Stimulated activated CD8-positive, alpha-beta memory T cell treated with anti-CD3 and anti-CD28 coated beads, Interleukin-2, amount 100 ng/mL, for 1 hour (primary cell): ENCODE results near the gene LILRB3.
"Not testable (repeated sequence)": the region's sequence is repeated elsewhere in the genome, so short reads cannot be mapped to it uniquely, and the experiment has no call there.

Experiments used
- DNase-seq, 2 donors: peaks; one replicate each; pipeline ENCODE4 v3.0.0-alpha.2; 2020; ENCODE audit warnings: low read depth in 2 of 2

LILRB3 gene

DNA sequence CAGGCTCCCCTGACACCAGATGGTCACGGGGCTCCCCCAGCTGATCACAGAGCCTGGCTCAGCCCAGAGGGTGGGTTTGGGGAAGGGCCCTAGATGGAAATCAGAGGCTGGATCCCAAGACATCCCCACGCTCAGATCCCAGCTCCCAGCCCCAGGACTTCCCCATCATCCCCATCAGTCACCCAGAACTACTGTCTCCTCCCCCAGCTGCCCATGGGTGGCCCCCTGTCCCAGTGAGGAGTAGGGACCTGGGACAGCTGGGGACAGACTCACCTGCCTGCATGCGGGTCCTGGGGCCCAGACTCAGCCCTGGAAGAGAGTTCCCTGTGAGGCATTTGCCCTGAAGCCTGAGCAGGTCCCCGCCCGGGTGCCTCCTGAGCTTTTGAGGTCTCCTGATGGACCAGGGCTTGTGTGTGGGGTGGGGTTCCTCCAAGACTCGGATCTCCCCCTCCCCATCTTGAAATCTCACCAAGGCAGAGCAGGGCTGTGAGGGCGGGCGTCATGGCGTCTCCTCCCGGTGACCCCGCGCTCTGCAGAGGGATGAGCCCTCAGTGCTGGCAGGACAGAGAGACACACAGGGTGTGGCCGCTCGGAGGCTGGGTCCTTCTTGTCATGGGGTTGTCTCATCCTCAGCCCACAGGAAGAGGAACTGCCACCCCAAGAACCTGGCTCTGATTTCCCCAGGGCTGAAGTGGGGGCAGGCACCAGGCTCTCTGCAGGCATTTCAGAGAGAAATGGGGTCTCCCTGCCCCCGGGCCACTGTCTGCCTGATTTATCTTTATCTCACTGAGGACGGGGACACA lies at the start of gene LILRB3:
Gene LILRB3, minus strand, starts transcription at position 534 of the 803 bp plus-strand sequence. Its CDS starts 31 bp downstream, at position 503.
- not testable (repeated sequence) for DNase-seq

DNA sequence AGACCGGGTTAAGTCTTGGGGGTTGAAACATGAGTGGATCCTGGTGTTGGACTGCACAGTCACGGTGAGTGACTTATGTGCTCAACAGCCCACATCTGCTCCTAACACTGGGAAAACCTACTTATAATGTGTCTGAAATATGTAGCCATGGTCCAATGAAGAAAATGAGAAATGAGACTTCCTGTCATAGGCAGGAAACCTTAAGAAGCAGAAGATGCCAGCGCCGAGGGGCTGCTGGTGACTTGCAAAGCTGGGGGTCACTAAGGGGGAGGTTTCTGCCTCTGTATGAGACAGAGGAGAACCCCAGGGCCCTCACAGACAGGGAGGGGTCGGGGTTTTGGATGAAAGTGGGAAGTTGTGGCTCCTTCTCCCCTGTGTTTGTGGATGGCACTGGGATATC lies 49.4 kb upstream of the LILRB3 start:
- not testable (repeated sequence) for DNase-seq

DNA sequence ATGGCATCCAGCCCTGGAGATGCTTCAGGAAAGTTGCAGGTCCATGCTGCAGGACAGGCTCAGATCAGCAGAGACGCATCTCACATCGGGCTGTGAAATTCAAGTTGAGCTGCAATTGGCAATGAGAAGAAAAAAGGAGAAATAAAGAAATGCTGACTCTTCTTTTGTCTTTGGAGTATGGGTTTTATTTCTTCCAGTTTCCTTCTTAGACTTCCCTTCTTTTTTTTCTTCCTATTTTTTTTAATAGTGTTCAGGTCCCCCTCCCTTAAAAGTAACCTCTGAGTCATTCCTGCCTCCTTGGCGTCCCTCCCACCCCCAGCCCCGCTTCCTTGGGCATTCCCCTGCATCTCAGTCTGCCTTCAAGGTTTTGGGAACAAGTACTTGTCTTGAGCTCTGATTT lies 48.8 kb upstream of the LILRB3 start:
- not testable (repeated sequence) for DNase-seq

GRCh38 chr19:54271106-54271505 lies 48.3 kb upstream of the LILRB3 start:
- DNase-seq = no peak

- no peak for DNase-seq
Observed at GRCh38 chr19:54268936-54269335, 46.1 kb upstream of the LILRB3 start.

DNA sequence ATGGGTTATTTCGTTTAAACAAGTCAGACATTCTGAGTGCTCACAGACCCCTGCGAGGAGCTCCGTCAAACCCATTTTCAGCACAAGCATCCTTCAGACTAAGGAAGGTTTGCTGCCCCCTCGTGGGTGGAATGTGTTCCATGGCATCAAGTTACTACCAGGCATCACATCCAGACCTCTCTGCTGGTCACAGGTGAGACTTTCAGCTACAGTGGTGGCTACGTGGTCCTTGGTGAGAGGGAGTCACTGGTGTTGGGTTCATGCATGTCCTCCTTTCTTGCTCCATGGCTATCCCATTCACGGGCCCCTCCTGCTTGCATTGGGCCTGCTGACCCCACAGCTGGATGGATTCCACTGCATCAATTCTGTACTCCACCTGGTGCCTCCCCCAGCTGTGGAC lies 43.3 kb upstream of the LILRB3 start:
- DNase-seq = peak; percentile 26 to 48

GRCh38 chr19:54262470-54262869 lies 39.7 kb upstream of the LILRB3 start:
- DNase-seq = no peak

- DNase-seq = no peak
Observed at GRCh38 chr19:54262066-54262465, 39.3 kb upstream of the LILRB3 start.

DNA sequence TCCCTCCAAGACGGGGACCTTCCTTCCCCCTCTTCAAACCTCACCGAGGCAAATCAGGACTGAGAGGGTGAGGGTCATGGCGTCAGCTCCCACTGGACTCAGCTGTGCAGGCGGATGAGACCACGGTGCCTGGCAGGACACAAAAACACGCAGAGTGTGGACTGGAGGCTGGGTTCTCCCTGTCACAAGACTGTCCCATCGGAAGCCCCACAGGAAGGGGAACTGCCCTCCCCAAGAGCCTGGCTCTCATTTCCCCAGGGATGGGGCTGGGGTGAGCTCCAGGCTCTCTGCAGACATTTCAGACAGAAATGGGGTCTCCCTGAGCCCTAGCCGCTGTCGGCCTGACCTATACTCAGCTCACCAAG lies 34.3 kb upstream of the LILRB3 start, which contains the start of gene LILRB5:
Gene LILRB5, minus strand, starts transcription at position 158 of the 365 bp plus-strand sequence. Its CDS starts 80 bp downstream, at position 78.
- no peak for DNase-seq

- DNase-seq = no peak
Observed at GRCh38 chr19:54256250-54257115, 33.7 kb upstream of the LILRB3 start.

- DNase-seq = no peak
Observed at GRCh38 chr19:54255105-54255775, 32.4 kb upstream of the LILRB3 start.

DNA sequence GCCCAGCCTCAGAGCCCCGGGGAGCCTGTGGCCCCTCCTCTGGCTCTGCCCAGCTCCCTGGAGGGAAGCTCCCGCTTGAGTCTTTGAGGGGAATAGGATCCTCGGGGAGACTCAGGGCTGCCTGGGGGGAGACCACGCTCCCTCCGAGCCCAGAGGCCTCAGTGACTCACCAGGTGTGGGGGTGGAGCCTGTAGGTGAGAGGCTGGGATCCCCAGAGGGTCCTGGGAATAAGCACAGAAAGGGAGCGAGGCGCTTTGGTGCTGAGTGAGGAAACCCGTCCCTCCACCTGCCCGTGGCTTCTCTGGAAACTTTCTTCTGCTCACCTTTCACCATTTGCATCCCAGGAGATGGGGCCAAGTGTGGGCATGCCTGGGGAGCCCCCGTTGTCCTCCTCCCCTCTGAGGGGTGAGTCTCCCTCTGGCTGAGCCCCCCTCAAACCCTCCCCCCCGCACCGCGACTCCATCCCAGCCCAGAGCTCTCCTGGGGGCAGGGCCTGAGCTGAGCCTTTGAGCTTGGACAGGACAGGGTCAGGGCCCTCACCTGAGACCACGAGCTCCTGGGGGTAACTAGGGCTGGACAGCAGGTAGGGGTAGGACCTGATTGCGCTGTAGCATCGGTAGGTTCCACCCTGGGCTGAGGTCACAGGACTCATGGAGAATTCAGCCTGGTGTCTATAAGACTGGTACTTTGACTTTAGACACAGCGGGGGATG lies 31.5 kb upstream of the LILRB3 start:
- DNase-seq = no peak

- no peak for DNase-seq
Observed at GRCh38 chr19:54253331-54254194, 30.8 kb upstream of the LILRB3 start.

DNA sequence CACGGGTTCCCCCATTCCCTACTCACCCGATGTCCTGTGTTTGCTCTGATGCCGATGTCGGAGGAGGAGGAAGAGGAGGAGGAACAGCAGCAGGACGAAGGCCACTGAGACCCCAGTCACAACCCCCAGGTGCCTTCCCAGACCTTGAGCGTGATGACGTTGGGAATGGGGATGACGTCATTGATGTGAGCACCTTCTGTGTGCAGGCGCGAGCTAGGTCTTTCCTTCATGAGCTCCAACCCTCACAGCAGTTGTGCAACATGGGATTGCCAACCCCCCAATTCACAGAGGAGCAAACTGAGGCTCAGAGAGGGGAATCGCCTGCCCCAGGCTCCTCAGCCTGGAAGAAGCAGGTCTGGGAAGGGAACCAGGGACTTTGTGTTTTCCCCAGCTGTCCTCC lies 30.0 kb upstream of the LILRB3 start:
- no peak for DNase-seq

DNA sequence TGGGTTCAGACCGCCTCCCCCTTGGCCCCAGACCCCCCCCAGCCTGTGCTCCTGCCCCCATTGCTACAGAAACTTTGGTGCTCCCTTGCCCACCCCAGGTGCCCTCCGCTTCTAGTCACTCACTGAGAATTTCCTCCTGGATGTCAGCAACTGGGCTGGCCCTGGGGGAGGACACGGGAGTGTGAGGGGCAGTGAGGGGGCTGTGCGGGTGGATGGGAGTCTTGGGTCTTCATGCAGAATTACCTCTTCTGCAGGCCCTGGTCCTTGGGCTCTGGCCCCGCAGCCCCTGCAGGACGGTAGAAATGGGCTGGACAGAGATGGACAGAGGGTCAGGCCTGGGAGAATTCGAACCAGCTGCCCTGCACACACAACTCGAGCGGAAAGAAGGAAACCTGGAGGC lies 29.4 kb upstream of the LILRB3 start:
- DNase-seq = no peak

DNA sequence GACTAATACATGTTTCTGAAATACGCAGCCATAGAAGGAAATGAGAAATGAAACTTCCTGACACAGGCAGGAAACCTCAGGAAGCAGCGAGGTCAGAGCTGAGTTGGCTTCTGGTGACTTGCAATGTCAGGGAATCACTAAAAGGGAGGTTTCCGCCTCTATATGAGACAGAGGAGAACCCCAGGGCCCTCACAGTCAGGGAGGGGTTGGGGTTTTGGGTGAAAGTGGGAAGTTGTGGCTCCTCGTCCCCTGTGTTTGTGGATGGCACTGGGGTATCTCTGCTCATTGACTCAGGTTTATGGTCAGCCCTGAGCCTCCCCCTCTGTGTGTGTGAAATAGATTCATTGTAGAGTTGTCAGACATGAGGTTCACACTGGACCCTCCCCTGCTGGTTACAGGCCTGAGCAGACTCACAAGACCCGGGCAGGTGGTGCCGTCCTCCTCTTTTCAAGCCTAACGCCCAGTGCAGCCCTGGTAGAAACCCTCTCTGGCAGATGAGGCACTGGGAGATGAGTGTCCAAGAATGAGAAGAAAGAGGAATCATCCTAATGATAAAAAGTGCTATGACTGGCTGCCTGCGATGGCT lies 25.3 kb upstream of the LILRB3 start:
- no peak for DNase-seq

DNA sequence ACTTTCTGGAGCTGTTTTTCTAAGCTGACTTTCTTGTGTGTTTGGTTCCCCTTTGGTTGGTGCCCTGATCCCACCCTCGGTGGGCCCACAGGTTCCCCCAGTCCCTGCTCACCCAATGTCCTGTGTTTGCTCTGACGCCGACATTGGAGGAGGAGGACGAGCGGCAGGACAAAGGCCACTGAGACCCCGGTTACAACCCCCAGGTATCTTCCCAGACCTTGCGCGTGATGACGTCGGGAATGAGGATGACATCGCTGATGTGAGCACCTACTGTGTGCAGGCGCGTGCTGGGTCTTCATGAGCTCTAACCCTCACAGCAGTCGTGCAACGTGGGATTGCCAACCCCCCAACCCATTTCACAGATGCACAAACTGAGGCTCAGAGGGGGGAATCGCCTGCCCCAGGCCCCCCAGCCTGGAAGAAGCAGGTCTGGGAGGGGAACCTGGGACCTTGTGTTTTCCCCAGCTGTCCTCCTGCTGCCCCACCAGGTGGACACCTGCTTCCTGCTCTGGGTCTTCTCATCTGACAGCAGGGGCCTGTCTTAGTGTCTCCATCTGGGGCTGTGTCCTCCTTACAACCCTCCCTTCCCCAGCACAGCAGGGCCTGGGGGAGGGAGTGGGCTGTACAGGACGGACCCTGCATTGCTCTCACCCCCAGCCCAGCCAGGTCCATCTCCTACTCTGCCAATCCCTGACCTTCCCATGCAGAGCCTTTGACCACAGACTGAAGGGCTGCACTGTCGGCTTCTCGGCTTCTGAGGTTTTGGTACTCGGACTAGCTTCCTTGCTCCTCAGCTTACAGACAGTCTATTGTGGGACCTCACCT lies 24.5 kb upstream of the LILRB3 start:
- no peak for DNase-seq

DNA sequence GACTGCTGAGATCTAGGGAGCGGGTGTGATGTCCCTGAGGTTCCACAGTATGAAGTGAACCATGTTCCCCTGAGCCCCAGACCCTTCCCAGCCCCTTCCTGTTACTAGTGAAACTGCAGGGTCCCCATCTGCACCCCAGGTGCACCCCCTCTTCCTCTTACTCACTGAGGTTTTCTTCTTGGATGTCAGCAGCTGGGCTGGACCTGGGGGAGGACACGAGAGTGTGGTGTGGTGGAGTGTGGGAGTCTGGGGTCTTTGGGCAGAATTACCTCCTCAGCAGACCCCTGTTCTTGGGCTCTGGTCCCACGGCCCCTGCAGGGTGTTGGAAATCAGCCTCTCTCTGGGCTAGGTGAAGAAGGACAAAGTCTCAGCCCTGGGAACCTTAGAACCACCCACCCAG lies 23.1 kb upstream of the LILRB3 start:
- DNase-seq = no peak

DNA sequence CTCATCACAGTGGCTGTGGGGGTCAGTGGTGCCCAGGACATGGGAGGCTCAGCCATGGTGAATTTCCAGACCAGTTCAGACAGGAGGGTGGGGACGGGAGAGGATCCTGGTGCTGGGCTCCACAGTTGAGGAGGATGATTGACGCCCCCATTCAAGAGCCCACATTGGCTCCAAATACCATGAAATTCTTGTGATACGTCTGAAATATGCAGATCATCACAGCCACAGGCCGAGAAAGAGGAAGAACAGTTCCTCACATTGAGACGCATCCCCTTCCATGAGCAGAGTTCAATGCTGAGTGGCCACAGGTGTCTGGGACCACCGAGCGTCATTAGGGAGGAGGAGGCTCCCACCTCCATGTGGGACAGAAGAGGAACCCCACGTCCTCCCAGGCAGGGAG lies 21.0 kb upstream of the LILRB3 start:
- not testable (repeated sequence) for DNase-seq
